Fibroblast of lung (primary cell): ENCODE results near the gene RREB1.

Experiments used
- CTCF ChIP-seq, 2 donors: IDR thresholded peaks in 1 of 2; conservative IDR thresholded peaks in 1 of 2; 1 replicate in 1 of 2; 2 replicates in 1 of 2; pipeline ENCODE4 v1.5.1; 2011 to 2012; ENCODE audit warnings: low read length in 2 of 2, control low read depth in 1 of 2, inconsistent platforms in 1 of 2, low read depth in 1 of 2, mild to moderate bottlenecking in 1 of 2
- EZH2 ChIP-seq: IDR thresholded peaks from 2 replicates; pipeline ENCODE4 v1.5.1; 2012; ENCODE audit warnings: low read length, control low read depth, mild to moderate bottlenecking; ENCODE audit errors: missing control alignments

DNA sequence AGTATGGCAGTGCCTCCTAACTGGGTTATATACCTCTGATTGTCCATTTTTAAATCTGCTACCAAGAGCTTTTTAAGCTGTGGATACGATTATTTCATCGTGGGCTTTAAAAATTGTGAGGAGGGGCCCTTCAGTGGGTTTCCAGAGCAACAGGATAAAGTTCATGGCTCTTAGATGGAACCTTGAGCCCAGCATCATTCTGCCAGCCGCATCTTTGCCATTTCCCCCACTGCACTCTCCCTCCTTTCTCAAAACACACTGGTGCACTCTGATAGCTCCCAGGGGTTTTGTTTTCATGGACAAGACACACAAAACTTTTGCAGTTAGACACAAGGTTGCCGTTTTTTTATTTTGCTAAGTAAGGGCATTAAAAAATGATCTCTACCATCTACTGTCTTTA lies 54.1 kb downstream of the RREB1 start:
- TF ChIP-seq CTCF (conservative IDR thresholded peaks at IDR 0.05 in 1 of 2, IDR thresholded peaks at IDR 0.05 in 1 of 2; ENCODE audit: low read depth in 1 of 2, low read length in 2 of 2) (no peak), EZH2 (no peak)
